GM19455 (cell line): ENCODE data around the gene H6PD.

Source experiments
- ATAC-seq: cut with Tn5 transposase; IDR thresholded peaks from one replicate; pipeline ENCODE4 v1.9.1; 2021; ENCODE audit not compliant: unreplicated experiment

H6PD gene

GRCh38 chr1:9273177-9273576 lies 38.6 kb downstream of the H6PD start:
- ATAC-seq = no peak

- no peak for ATAC-seq
Measured at GRCh38 chr1:9275161-9275560, 40.6 kb downstream of the H6PD start.

- ATAC-seq = peak; percentile 88
Measured at GRCh38 chr1:9275567-9276034, 41.0 kb downstream of the H6PD start.

- no peak for ATAC-seq
Measured at GRCh38 chr1:9278116-9278515, 43.5 kb downstream of the H6PD start.

- no peak for ATAC-seq
Measured at GRCh38 chr1:9278585-9279153, 44.1 kb downstream of the H6PD start.

- no peak for ATAC-seq
Measured at GRCh38 chr1:9279172-9279840, 44.7 kb downstream of the H6PD start.

- ATAC-seq = no peak
Measured at GRCh38 chr1:9280015-9280860, 45.7 kb downstream of the H6PD start.

GRCh38 chr1:9281071-9281827 lies 46.7 kb downstream of the H6PD start:
- no peak for ATAC-seq

- ATAC-seq = no peak
Measured at GRCh38 chr1:9281908-9282695, 47.5 kb downstream of the H6PD start.

GRCh38 chr1:9282696-9282955 lies 48.1 kb downstream of the H6PD start:
- no peak for ATAC-seq

GRCh38 chr1:9284061-9284460 lies 49.5 kb downstream of the H6PD start:
- no peak for ATAC-seq

- no peak for ATAC-seq
Measured at GRCh38 chr1:9286556-9286955, 52.0 kb downstream of the H6PD start.

- no peak for ATAC-seq
Measured at GRCh38 chr1:9289090-9289534, 54.5 kb downstream of the H6PD start.

GRCh38 chr1:9289711-9290485 lies 55.3 kb downstream of the H6PD start:
- no peak for ATAC-seq

GRCh38 chr1:9291914-9292360 lies 57.4 kb downstream of the H6PD start:
- ATAC-seq = no peak

- ATAC-seq = no peak
Measured at GRCh38 chr1:9292361-9293240, 58.0 kb downstream of the H6PD start, which contains the start of gene SPSB1. SPSB1 (plus strand) TSS chr1:9292894; CDS start chr1:9355892, 62,998 bp downstream.

- no peak for ATAC-seq
Measured at GRCh38 chr1:9293241-9293532, 58.6 kb downstream of the H6PD start.

GRCh38 chr1:9293533-9294404 lies 59.2 kb downstream of the H6PD start:
- no peak for ATAC-seq
